Panc1 (cell line): ENCODE data around the gene DIP2C.

Experiments used
- CTCF ChIP-seq: fragments of 450-650 bp; IDR thresholded peaks from 2 replicates; pipeline ENCODE4 v1.5.1; 2017; ENCODE audit warnings: mild to moderate bottlenecking
- REST ChIP-seq, 2 experiments: IDR thresholded peaks; 2 replicates each; pipeline ENCODE4 v1.6.1; 2011 to 2012; ENCODE audit warnings: low read depth in 2 of 2, control low read depth in 1 of 2, low read length in 1 of 2, mild to moderate bottlenecking in 1 of 2, moderate library complexity in 1 of 2; ENCODE audit not compliant: insufficient read depth in 1 of 2
- SIN3A ChIP-seq: IDR thresholded peaks from 2 replicates; pipeline ENCODE4 v1.6.1; 2012; ENCODE audit warnings: low read depth, mild to moderate bottlenecking, low read length, moderate library complexity, borderline replicate concordance; ENCODE audit not compliant: insufficient read depth
- TCF7L2 ChIP-seq: IDR thresholded peaks from 2 replicates; pipeline ENCODE4 v1.6.1; 2011; ENCODE audit warnings: mild to moderate bottlenecking, low read depth, low read length, inconsistent platforms

GRCh38 chr10:597976-598375, 91.5 kb downstream of the DIP2C start:
- TF ChIP-seq CTCF, result no peak
- no peak for TF ChIP-seq SIN3A
- no peak for TF ChIP-seq REST (IDR thresholded peaks at IDR 0.05; ENCODE audit: insufficient read depth in 1 of 2, low read depth in 2 of 2, low read length in 1 of 2)
- no peak for TF ChIP-seq TCF7L2
